GM12891 (cell line): Measurements from ENCODE around the gene EBI3.

Source experiments
- POLR2A ChIP-seq: IDR thresholded peaks from 2 replicates; pipeline ENCODE4 v1.6.1; 2011; ENCODE audit warnings: low read depth, low read length, control low read depth
- POLR2AphosphoS5 ChIP-seq: IDR thresholded peaks from 2 replicates; pipeline ENCODE4 v1.6.1; 2011; ENCODE audit warnings: low read depth, low read length, control low read depth
- TAF1 ChIP-seq: IDR thresholded peaks from 2 replicates; pipeline ENCODE4 v1.6.1; 2011; ENCODE audit warnings: low read depth, low read length, control low read depth

- TF ChIP-seq POLR2A (no peak), POLR2AphosphoS5 (no peak), TAF1 (no peak)
Observed at GRCh38 chr19:4284176-4284958, 55.0 kb downstream of the EBI3 start.
